HepG2 (cell line): ENCODE results near the gene UNC5C. TPM values are rescaled to one million over a fixed set of nuclear protein-coding genes. Genes with fewer than 3 reads are reported as not detected.

Experiments
- ATAC-seq: fragments of 200-7000 bp; cut with Tn5 transposase; 3 replicates; pipeline ENCODE4 v1.9.1; 2020; ENCODE audit warnings: mild to moderate bottlenecking, moderate library complexity
- BruUV-seq: library from RNA; stranded (reverse); fragments of 400-500 nt; replicated peaks from 2 replicates; lab custom pipeline; 2021; lab: Mats Ljungman, UMichigan
- CTCF ChIA-PET: fragments of 300-600 bp; formaldehyde crosslinking; extraction: SDS; loops from one replicate; lab custom pipeline; 2021; ENCODE audit warnings: low total read pairs, inconsistent platforms, low intra/inter-chr PET ratio; lab: Yijun Ruan, JAX
- POLR2A ChIA-PET: fragments of 350-600 bp; sonication (Branson Sonifier 250); formaldehyde crosslinking; loops from one replicate; lab custom pipeline; 2020; ENCODE audit warnings: antibody characterized with exemption, inconsistent platforms; lab: Yijun Ruan, JAX
- DNase-seq: peaks from one replicate; pipeline ENCODE4 v3.0.0-alpha.2; 2015; ENCODE audit warnings: low spot score
- FAIRE-seq: peaks from 3 replicates; lab custom pipeline; 2011; peaks lifted over from hg19 to GRCh38; lab: Jason Lieb, UNC
- H2AFZ ChIP-seq: one replicate; pipeline ENCODE4 v1.6.1; 2011; ENCODE audit warnings: low read length, inconsistent platforms
- H3K27ac ChIP-seq: fragments of 300-600 bp; 3 replicates; pipeline ENCODE4 v1.8.0; 2011; ENCODE audit warnings: mixed run types, mild to moderate bottlenecking, mixed read lengths, low read length, inconsistent platforms; ENCODE audit not compliant: insufficient read depth; ENCODE audit errors: extremely low read length
- H3K27me3 ChIP-seq, 2 experiments: fragments of 200-600 bp in 1 of 2; 2 replicates in 1 of 2; 3 replicates in 1 of 2; pipeline versions ENCODE4 v1.6.0 to v1.8.0; 2011; ENCODE audit warnings: low read length in 2 of 2, mild to moderate bottlenecking in 2 of 2, moderate library complexity in 2 of 2, inconsistent platforms in 1 of 2; ENCODE audit not compliant: insufficient read depth in 2 of 2, control insufficient read depth in 1 of 2
- H3K36me3 ChIP-seq, 2 experiments: fragments of 200-600 bp in 1 of 2; replicated peaks in 1 of 2; 2 replicates in 1 of 2; 3 replicates in 1 of 2; pipeline versions ENCODE4 v1.5.1 to v1.8.0; 2011; ENCODE audit warnings: low read length in 2 of 2, inconsistent platforms in 1 of 2; ENCODE audit not compliant: insufficient read depth in 2 of 2, control insufficient read depth in 1 of 2
- H3K4me1 ChIP-seq: 2 replicates; pipeline ENCODE4 v1.5.1; 2012; ENCODE audit warnings: low read length, inconsistent platforms; ENCODE audit not compliant: insufficient read depth
- H3K4me2 ChIP-seq: 2 replicates; pipeline ENCODE4 v1.6.0; 2011; ENCODE audit warnings: low read depth, low read length, inconsistent platforms
- H3K4me3 ChIP-seq, 3 experiments: fragments of 200-600 bp in 1 of 3; sonication (generic), shearing (Covaris generic) in 1 of 3; replicated peaks in 1 of 3; 2 replicates each; pipeline ENCODE4 v1.5.1; 2011 to 2016; ENCODE audit warnings: low read length in 3 of 3, inconsistent platforms in 2 of 3, low read depth in 2 of 3, mild to moderate bottlenecking in 2 of 3, control low read depth in 1 of 3, mixed read lengths in 1 of 3; ENCODE audit not compliant: insufficient read depth in 1 of 3
- H3K79me2 ChIP-seq: one replicate; pipeline ENCODE4 v1.6.1; 2011; ENCODE audit warnings: low read length, inconsistent platforms; ENCODE audit not compliant: insufficient read depth
- H3K9ac ChIP-seq: 2 replicates; pipeline ENCODE4 v1.6.0; 2011; ENCODE audit warnings: mild to moderate bottlenecking, low read depth, low read length, inconsistent platforms; ENCODE audit not compliant: insufficient read depth
- H3K9me3 ChIP-seq: 2 replicates; pipeline ENCODE4 v1.5.1; 2012; ENCODE audit warnings: mild to moderate bottlenecking, low read length
- H4K20me1 ChIP-seq: 2 replicates; pipeline ENCODE4 v1.6.0; 2011; ENCODE audit warnings: inconsistent platforms, mild to moderate bottlenecking, low read length, moderate library complexity; ENCODE audit not compliant: insufficient read depth
- CREB1 ChIP-seq, 2 experiments: fragments of 450-650 bp in 1 of 2; IDR thresholded peaks; 2 replicates each; pipeline ENCODE4 v1.6.1; 2016 to 2017; ENCODE audit warnings: control low read depth in 1 of 2, mild to moderate bottlenecking in 1 of 2, missing compliant biosample characterization in 1 of 2, missing genetic modification characterization in 1 of 2
- HMGXB3 ChIP-seq: sonication (generic); formaldehyde crosslinking; IDR thresholded peaks from 2 replicates; pipeline ENCODE4 v1.4.0; 2020; ENCODE audit warnings: missing genetic modification reagents, borderline replicate concordance
- HMGXB4 ChIP-seq, 2 experiments: sonication (generic) in 1 of 2; formaldehyde crosslinking in 1 of 2; IDR thresholded peaks; 2 replicates each; pipeline versions ENCODE4 v1.4.0 to v1.6.1; 2018 to 2020; ENCODE audit warnings: missing genetic modification reagents in 2 of 2, borderline replicate concordance in 1 of 2, low read depth in 1 of 2, mild to moderate bottlenecking in 1 of 2, missing biosample characterization in 1 of 2
- KMT2A ChIP-seq: sonication (generic); formaldehyde crosslinking; IDR thresholded peaks from 2 replicates; pipeline ENCODE4 v1.4.0; 2020; ENCODE audit warnings: missing genetic modification reagents
- REST ChIP-seq, 2 experiments: IDR thresholded peaks; 2 replicates each; pipeline ENCODE4 v1.6.1; 2011 to 2012; ENCODE audit warnings: low read length in 2 of 2, borderline replicate concordance in 1 of 2, low read depth in 1 of 2, mild to moderate bottlenecking in 1 of 2, moderate library complexity in 1 of 2
- SAP130 ChIP-seq: IDR thresholded peaks from 2 replicates; pipeline ENCODE4 v1.6.1; 2016; ENCODE audit warnings: low read depth
- SIN3B ChIP-seq: fragments of 150-350 bp; IDR thresholded peaks from 2 replicates; pipeline ENCODE4 v1.6.1; 2014; ENCODE audit warnings: low read length
- TAF15 ChIP-seq: fragments of 200-400 bp; formaldehyde crosslinking; IDR thresholded peaks from one replicate; pipeline ENCODE4 v1.6.1; 2018; ENCODE audit warnings: mild to moderate bottlenecking, low read depth, low read length; ENCODE audit not compliant: poor library complexity, severe bottlenecking
- TFDP2 ChIP-seq: sonication (generic); formaldehyde crosslinking; IDR thresholded peaks from 2 replicates; pipeline ENCODE4 v1.4.0; 2020; ENCODE audit warnings: missing genetic modification reagents
- ZNF383 ChIP-seq: sonication (generic); formaldehyde crosslinking; IDR thresholded peaks from 2 replicates; pipeline ENCODE4 v1.4.0; 2020; ENCODE audit warnings: missing genetic modification reagents, mild to moderate bottlenecking, borderline replicate concordance
- ZNF44 ChIP-seq: sonication (generic); formaldehyde crosslinking; IDR thresholded peaks from 2 replicates; pipeline ENCODE4 v1.5.1; 2020; ENCODE audit warnings: mild to moderate bottlenecking, missing genetic modification reagents
- WGBS: methylation state at CpG from one replicate; pipeline ENCODE4 v1.1.6; 2017; ENCODE audit warnings: low lambda C conversion rate; 5-methylcytosine and 5-hydroxymethylcytosine counted together
- in situ Hi-C: cut with HindIII; loops from 2 replicates; pipeline ENCODE4 v1.10.0; 2017; ENCODE audit warnings: low pct_unique_long_range_greater_than_20kb; ENCODE audit not compliant: extremely low pct_ligation_motif_present
- intact Hi-C: fragments of 100-400 bp; cut with micrococcal nuclease; formaldehyde crosslinking; loops from one replicate; pipeline ENCODE4 v1.10.0; 2022; ENCODE audit not compliant: unreplicated experiment
- polyA plus RNA-seq, 8 experiments: library from polyadenylated mRNA; depleted of rRNA in 3 of 8; stranded (reverse) in 7 of 8; unstranded in 1 of 8; fragments of >200 nt; fragmentation: Illumina TruSeq in 4 of 8; extraction: Trizol in 4 of 8; gene quantifications; 2 replicates each; pipeline versions ENCODE4 v1.2.1 to v1.2.3, GENCODE V29; 2011 to 2016; ENCODE audit warnings: low read depth in 4 of 8, missing spikeins in 1 of 8, mixed read lengths in 1 of 8; ENCODE audit not compliant: insufficient read depth in 1 of 8
- total RNA-seq, 5 experiments: library from RNA; depleted of rRNA; stranded (reverse); fragments of >200 nt; fragmentation: Illumina TruSeq; extraction: Trizol; gene quantifications; 2 replicates each; pipeline ENCODE4 v1.2.3, GENCODE V29; 2016; ENCODE audit warnings: low read depth in 1 of 5

Gene UNC5C
- total and polyA plus RNA-seq, 2 of the 13 experiments (the other 11 are each of a cell fraction or from before 2014, with no cell fraction given): not detected

GRCh38 chr4:95421869-95422268, 126.9 kb downstream of the UNC5C start (continued):
- TF ChIP-seq REST (IDR thresholded peaks at IDR 0.05; ENCODE audit: borderline replicate concordance in 1 of 2, low read depth in 1 of 2, low read length in 2 of 2): no peak

GRCh38 chr4:95417531-95417930, 131.2 kb downstream of the UNC5C start:
- H3K9ac ChIP-seq: no peak overlapping the region
- no TSS peak for BruUV-seq
- H4K20me1 ChIP-seq: no peaks in the 10 kb centered on the region
- no peak overlapping the region for H3K4me2 ChIP-seq
- H2AFZ ChIP-seq: no peak overlapping the region
- H3K4me1 ChIP-seq: no peaks in the 10 kb centered on the region
- WGBS: 12% methylated on average over 3 of the region's 3 CpGs
- no peaks in the 10 kb centered on the region for H3K79me2 ChIP-seq
- no peak overlapping the region for H3K27ac ChIP-seq
- ChIA-PET POLR2A (no interaction called here), CTCF (no interaction called here)
- no peaks in the 10 kb centered on the region for H3K36me3 ChIP-seq
- no peaks in the 10 kb centered on the region for H3K9me3 ChIP-seq
- FAIRE-seq (no peak), ATAC-seq (no peak), DNase-seq (no peak)
- H3K27me3 ChIP-seq: no peaks in the 10 kb centered on the region
- intact Hi-C loops: no loop called here
- H3K4me3 ChIP-seq: no peak overlapping the region
- in situ Hi-C loops: no loop called here
- TF ChIP-seq SIN3B: no peak
- no peak for TF ChIP-seq HMGXB3
- no peak for TF ChIP-seq SAP130 (CRISPR knock-in tag)
- no peak for TF ChIP-seq TFDP2 (CRISPR knock-in tag)
- TF ChIP-seq ZNF383: no peak
- no peak for TF ChIP-seq KMT2A (CRISPR knock-in tag)
- TF ChIP-seq CREB1 (IDR thresholded peaks at IDR 0.05): no peak
- no peak for TF ChIP-seq CREB1 (CRISPR knock-in tag; IDR thresholded peaks at IDR 0.05)
- TF ChIP-seq TAF15: no peak
- TF ChIP-seq HMGXB4 (CRISPR knock-in tag; IDR thresholded peaks at IDR 0.05; ENCODE audit: borderline replicate concordance in 1 of 2, low read depth in 1 of 2): no peak
- TF ChIP-seq ZNF44 (CRISPR knock-in tag): no peak
